Tibial artery (tissue), 4 donors: ENCODE data around the gene CCDC198.

Experiments
- DNase-seq, 2 donors: peaks; one replicate each; pipeline ENCODE4 v3.0.0-alpha.2; 2019
- H3K27ac ChIP-seq, 2 donors: fragments of 200-600 bp; sonication (generic) in 1 of 2; 1 replicate in 1 of 2; 2 replicates in 1 of 2; pipeline ENCODE4 v1.5.1; 2018 to 2019; ENCODE audit warnings: mild to moderate bottlenecking in 1 of 2
- H3K27me3 ChIP-seq, 2 donors: fragments of 200-600 bp; sonication (generic) in 1 of 2; one replicate each; pipeline versions ENCODE4 v1.5.1 to v1.6.0; 2016 to 2019
- H3K36me3 ChIP-seq, 3 donors: fragments of 200-600 bp; sonication (generic) in 2 of 3; one replicate each; pipeline ENCODE4 v1.5.1; 2016 to 2019; ENCODE audit warnings: mild to moderate bottlenecking in 2 of 3
- H3K4me1 ChIP-seq, 4 donors: fragments of 200-600 bp; sonication (generic) in 2 of 4; 1 replicate in 3 of 4; 2 replicates in 1 of 4; pipeline ENCODE4 v1.5.1; 2016 to 2019
- H3K4me3 ChIP-seq, 2 donors: fragments of 200-600 bp; sonication (generic) in 1 of 2; 1 replicate in 1 of 2; 2 replicates in 1 of 2; pipeline ENCODE4 v1.5.1; 2018 to 2019; ENCODE audit warnings: mild to moderate bottlenecking in 2 of 2
- H3K9me3 ChIP-seq, 3 donors: fragments of 200-600 bp; sonication (generic) in 1 of 3; one replicate each; pipeline ENCODE4 v1.5.1; 2016 to 2019
- intact Hi-C: fragments of 100-400 bp; cut with DNase I; formaldehyde crosslinking; loops from one replicate; pipeline ENCODE4 v1.15.0; 2023; ENCODE audit warnings: low total_unique reads
- TF ChIP-seq, protein P1 (sequence below), 2 experiments: fragments of 200-600 bp in 1 of 2; fragments of 450-650 bp in 1 of 2; IDR thresholded peaks; one replicate each; pipeline ENCODE4 v1.5.1; 2017 to 2019; ENCODE audit warnings: antibody characterized with exemption in 2 of 2, mild to moderate bottlenecking in 1 of 2, moderate library complexity in 1 of 2

Gene CCDC198

DNA sequence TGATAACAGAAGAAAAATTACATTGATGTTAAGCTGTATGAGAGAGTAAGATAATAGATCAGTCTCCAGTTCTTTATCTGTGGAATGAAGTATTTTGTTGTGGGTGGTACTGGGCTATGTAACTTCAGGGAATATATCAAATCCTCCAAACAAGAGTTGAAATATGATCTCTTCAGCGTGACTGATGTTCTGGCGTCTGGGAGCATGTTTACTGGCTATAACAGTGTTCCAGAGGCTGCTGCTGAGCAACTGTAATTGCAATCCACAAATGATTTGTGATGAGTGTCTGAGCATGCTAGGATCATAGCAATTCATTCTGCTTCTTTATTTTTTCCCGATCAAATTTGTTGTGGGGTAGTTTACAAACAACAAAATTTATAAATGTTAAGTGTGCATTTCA is 18.6 kb upstream of the CCDC198 start:
- Histone ChIP-seq H3K9me3 (peaks cover 0 to 4% (median 0%) of the 10 kb centered on the region in 3 donors), H3K27ac (no peak overlapping the region), H3K4me1 (no peaks in the 10 kb centered on the region), H3K27me3 (no peaks in the 10 kb centered on the region), H3K4me3 (no peak overlapping the region), H3K36me3 (no peaks in the 10 kb centered on the region)
- TF ChIP-seq, protein P1, sequence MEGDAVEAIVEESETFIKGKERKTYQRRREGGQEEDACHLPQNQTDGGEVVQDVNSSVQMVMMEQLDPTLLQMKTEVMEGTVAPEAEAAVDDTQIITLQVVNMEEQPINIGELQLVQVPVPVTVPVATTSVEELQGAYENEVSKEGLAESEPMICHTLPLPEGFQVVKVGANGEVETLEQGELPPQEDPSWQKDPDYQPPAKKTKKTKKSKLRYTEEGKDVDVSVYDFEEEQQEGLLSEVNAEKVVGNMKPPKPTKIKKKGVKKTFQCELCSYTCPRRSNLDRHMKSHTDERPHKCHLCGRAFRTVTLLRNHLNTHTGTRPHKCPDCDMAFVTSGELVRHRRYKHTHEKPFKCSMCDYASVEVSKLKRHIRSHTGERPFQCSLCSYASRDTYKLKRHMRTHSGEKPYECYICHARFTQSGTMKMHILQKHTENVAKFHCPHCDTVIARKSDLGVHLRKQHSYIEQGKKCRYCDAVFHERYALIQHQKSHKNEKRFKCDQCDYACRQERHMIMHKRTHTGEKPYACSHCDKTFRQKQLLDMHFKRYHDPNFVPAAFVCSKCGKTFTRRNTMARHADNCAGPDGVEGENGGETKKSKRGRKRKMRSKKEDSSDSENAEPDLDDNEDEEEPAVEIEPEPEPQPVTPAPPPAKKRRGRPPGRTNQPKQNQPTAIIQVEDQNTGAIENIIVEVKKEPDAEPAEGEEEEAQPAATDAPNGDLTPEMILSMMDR (IDR thresholded peaks at IDR 0.05): no peak
- intact Hi-C loops: no loop called here
- no peak for DNase-seq

DNA sequence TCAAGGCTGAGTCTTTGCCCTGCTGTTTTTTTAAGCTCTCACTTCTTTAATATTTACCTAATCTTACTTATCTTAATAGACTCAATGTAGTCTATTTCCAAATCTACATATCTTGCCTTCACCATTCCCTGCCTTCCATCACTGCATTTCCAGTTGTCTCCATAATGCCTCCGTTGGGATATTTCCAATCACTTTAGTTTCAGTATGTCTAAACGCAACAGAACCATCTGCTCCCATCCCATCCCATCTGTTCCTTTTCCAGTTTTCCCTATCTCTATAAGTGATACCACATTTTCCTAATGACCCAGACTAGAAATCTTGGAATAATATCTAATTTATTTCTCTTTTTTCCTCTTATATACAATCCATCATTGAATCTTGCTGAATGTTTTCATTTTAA is 15.1 kb upstream of the CCDC198 start:
- no peaks in the 10 kb centered on the region for H3K27me3 ChIP-seq
- H3K4me3 ChIP-seq: no peak overlapping the region
- no peak overlapping the region for H3K27ac ChIP-seq
- intact Hi-C loops: no loop called here
- DNase-seq: no peak
- TF ChIP-seq, protein P1 (IDR thresholded peaks at IDR 0.05): no peak
- H3K4me1 ChIP-seq: no peaks in the 10 kb centered on the region
- H3K9me3 ChIP-seq: peaks cover 0 to 3% (median 0%) of the 10 kb centered on the region in 3 donors
- no peaks in the 10 kb centered on the region for H3K36me3 ChIP-seq

DNA sequence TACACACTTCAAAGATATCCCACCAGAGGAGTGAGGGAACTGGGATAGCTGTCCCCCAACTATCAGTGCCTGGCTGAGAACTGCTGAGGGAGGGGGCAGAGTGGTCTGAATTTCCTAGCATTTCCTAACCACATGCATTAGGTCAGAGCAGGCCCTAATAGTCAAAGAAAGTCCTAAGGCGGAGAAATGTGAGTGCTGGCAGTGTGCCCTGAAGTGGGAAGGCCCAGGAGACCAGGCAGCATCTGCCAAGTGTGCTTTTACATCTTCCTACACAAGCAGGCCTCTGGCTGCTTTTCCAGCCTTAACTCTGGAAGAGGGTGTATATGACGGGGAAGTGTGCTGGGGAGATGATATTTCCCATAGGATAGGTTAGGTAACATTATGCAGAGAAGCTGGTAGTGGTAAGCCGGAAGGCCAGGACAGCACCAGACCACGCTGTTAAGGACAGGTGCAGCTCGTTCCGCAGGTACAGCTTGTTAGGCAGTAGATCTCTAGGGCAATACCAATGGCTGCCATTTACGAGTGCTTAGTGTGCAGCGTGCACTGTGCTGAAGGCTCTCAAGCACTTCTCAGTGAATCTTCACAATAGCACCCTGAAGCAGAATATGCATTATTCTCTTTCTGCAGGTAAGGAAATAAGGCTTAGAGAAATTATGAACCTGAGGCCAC is 9.1 kb upstream of the CCDC198 start:
- no peak overlapping the region for H3K4me3 ChIP-seq
- H3K27ac ChIP-seq: no peak overlapping the region
- TF ChIP-seq, protein P1 (IDR thresholded peaks at IDR 0.05): no peak
- intact Hi-C loops: no loop called here
- no peaks in the 10 kb centered on the region for H3K36me3 ChIP-seq
- H3K27me3 ChIP-seq: no peaks in the 10 kb centered on the region
- peaks cover 0 to 5% (median 0%) of the 10 kb centered on the region in 4 donors for H3K4me1 ChIP-seq
- DNase-seq: no peak
- H3K9me3 ChIP-seq: no peaks in the 10 kb centered on the region

DNA sequence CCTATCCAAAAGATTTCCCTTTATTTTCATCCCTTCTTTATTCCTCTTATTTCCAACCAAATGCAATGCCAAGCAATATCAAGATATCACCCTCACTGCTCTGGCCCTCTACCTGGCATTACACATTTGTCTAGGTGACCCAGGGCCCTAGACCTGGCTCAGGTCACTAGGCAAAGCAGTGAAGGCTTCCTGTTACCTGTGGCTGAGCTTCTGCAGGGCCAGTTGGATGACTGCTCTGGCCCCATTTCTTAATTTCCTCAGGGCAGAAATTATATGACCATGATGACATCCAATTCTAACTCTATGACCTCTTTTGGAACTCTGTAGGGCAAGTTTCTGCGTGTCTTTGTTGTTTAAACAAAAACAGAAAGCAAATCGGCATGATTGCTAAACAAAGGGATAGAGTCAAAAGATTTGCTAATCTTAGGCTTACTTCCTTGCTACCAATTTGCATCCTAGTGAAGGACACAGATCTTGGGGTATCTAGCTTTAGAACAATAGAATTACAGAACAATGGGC is 7.4 kb upstream of the CCDC198 start:
- H3K4me1 ChIP-seq: peaks cover 0 to 5% (median 0%) of the 10 kb centered on the region in 4 donors

DNA sequence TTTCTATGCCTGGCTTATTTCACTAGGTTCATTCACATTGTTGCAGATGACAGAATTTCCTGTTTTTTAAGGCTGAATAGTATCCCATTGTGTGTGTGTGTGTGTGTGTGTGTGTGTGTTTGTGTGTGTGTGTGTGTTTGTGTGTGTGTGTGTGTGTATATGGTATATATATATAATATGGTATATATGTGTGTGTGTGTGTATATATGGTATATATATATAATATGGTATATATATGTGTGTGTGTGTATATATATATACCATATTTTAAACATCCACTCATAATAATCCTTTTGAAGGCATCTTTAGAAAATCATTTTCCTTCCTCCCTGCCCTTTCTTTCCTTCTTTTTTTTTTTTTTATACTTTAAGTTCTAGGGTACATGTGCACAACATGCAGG is 5.0 kb upstream of the CCDC198 start:
- H3K36me3 ChIP-seq: no peaks in the 10 kb centered on the region
- H3K4me1 ChIP-seq: peaks cover 0 to 5% (median 0%) of the 10 kb centered on the region in 4 donors
- no peaks in the 10 kb centered on the region for H3K9me3 ChIP-seq
- no peak for DNase-seq
- no peaks in the 10 kb centered on the region for H3K27me3 ChIP-seq
- TF ChIP-seq, protein P1 (IDR thresholded peaks at IDR 0.05): no peak
- H3K27ac ChIP-seq: no peak overlapping the region
- intact Hi-C loops: no loop called here
- no peak overlapping the region for H3K4me3 ChIP-seq

More for the DNA sequence above, 7.4 kb upstream of the CCDC198 start:
- TF ChIP-seq, protein P1 (IDR thresholded peaks at IDR 0.05): no peak
- intact Hi-C loops: no loop called here
- H3K9me3 ChIP-seq: no peaks in the 10 kb centered on the region
- DNase-seq: no peak
- H3K4me3 ChIP-seq: no peak overlapping the region
- H3K27ac ChIP-seq: no peak overlapping the region
- no peaks in the 10 kb centered on the region for H3K27me3 ChIP-seq
- no peaks in the 10 kb centered on the region for H3K36me3 ChIP-seq
